ACC112 (cell line): ENCODE results near the gene GYPE.
"Not testable (repeated sequence)": the region's sequence is repeated elsewhere in the genome, so short reads cannot be mapped to it uniquely, and the experiment has no call there.

Experiments used
- H2AFZ ChIP-seq: fragments of 200-600 bp; sonication (generic); one replicate; pipeline ENCODE4 v1.6.0; 2017; ENCODE audit warnings: antibody characterized with exemption, low read length; ENCODE audit not compliant: unreplicated experiment
- H3K27ac ChIP-seq: fragments of 200-600 bp; sonication (generic); 2 replicates; pipeline ENCODE4 v1.5.1; 2014; ENCODE audit warnings: low read depth, mild to moderate bottlenecking, antibody characterized with exemption, low read length, moderate library complexity
- H3K27me3 ChIP-seq: fragments of 200-600 bp; sonication (generic); 2 replicates; pipeline ENCODE4 v1.6.1; 2014; ENCODE audit warnings: mild to moderate bottlenecking, antibody characterized with exemption, low read length, moderate library complexity, mixed read lengths; ENCODE audit not compliant: insufficient read depth
- H3K36me3 ChIP-seq: fragments of 200-600 bp; sonication (generic); 2 replicates; pipeline ENCODE4 v1.6.1; 2016; ENCODE audit warnings: mild to moderate bottlenecking, antibody characterized with exemption, low read length, moderate library complexity, mixed read lengths; ENCODE audit not compliant: insufficient read depth
- H3K4me1 ChIP-seq: fragments of 200-600 bp; sonication (generic); one replicate; pipeline ENCODE4 v1.6.1; 2016; ENCODE audit warnings: low read length, mixed read lengths; ENCODE audit not compliant: insufficient read depth, unreplicated experiment, control insufficient read depth
- H3K4me3 ChIP-seq: fragments of 200-600 bp; sonication (generic); 2 replicates; pipeline ENCODE4 v1.5.1; 2014; ENCODE audit warnings: mild to moderate bottlenecking, low read depth, low read length
- H3K79me2 ChIP-seq: fragments of 200-600 bp; sonication (generic); one replicate; pipeline ENCODE4 v1.6.0; 2016; ENCODE audit warnings: low read length; ENCODE audit not compliant: control insufficient read depth, unreplicated experiment, insufficient read depth

The GYPE gene

GRCh38 chr4:143911528-143912417 lies 6.4 kb upstream of the GYPE start:
- not testable (repeated sequence) for H3K79me2 ChIP-seq, H3K36me3 ChIP-seq, H3K27me3 ChIP-seq, H3K4me1 ChIP-seq
- H3K27ac ChIP-seq = peak overlapping the region; percentile 16; the same call in 1 of the 2 replicates
- peak overlapping the region; percentile 95 for H2AFZ ChIP-seq
- peak overlapping the region; percentile 84 for H3K4me3 ChIP-seq

- not testable (repeated sequence) for H3K27ac ChIP-seq
These were observed 5.5 kb upstream of the GYPE start for GRCh38 chr4:143910906-143911305.

GRCh38 chr4:143907811-143908210 lies 2.5 kb upstream of the GYPE start:
- H3K79me2 ChIP-seq, H3K27me3 ChIP-seq, H3K4me1 ChIP-seq, H3K27ac ChIP-seq, H3K4me3 ChIP-seq, H3K36me3 ChIP-seq, H2AFZ ChIP-seq: not testable (repeated sequence)

More at GRCh38 chr4:143910906-143911305, 5.5 kb upstream of the GYPE start:
- H3K4me1 ChIP-seq, H3K36me3 ChIP-seq, H3K27me3 ChIP-seq, H3K79me2 ChIP-seq: not testable (repeated sequence)
- Histone ChIP-seq H2AFZ (peak overlapping the region; percentile 56), H3K4me3 (peak overlapping the region; percentile 81)

- H3K36me3 ChIP-seq, H3K27me3 ChIP-seq, H2AFZ ChIP-seq, H3K79me2 ChIP-seq, H3K4me1 ChIP-seq, H3K27ac ChIP-seq, H3K4me3 ChIP-seq: not testable (repeated sequence)
These were observed 928 bp downstream of the GYPE start for GRCh38 chr4:143904431-143904830.

GRCh38 chr4:143890323-143890722 lies 15.0 kb downstream of the GYPE start:
- H3K27ac ChIP-seq, H2AFZ ChIP-seq, H3K4me3 ChIP-seq, H3K36me3 ChIP-seq, H3K79me2 ChIP-seq, H3K27me3 ChIP-seq, H3K4me1 ChIP-seq: not testable (repeated sequence)

GRCh38 chr4:143888189-143888588 lies 17.2 kb downstream of the GYPE start:
- H3K79me2 ChIP-seq, H2AFZ ChIP-seq, H3K27ac ChIP-seq, H3K27me3 ChIP-seq, H3K4me1 ChIP-seq, H3K4me3 ChIP-seq, H3K36me3 ChIP-seq: not testable (repeated sequence)

GRCh38 chr4:143884965-143885364 lies 20.4 kb downstream of the GYPE start:
- not testable (repeated sequence) for H3K36me3 ChIP-seq, H3K27me3 ChIP-seq, H2AFZ ChIP-seq, H3K4me1 ChIP-seq, H3K4me3 ChIP-seq, H3K79me2 ChIP-seq, H3K27ac ChIP-seq

- Histone ChIP-seq H3K36me3 (no peaks in the 10 kb centered on the region), H3K27me3 (no peaks in the 10 kb centered on the region), H2AFZ (no peak overlapping the region), H3K4me1 (no peaks in the 10 kb centered on the region), H3K27ac (no peak overlapping the region), H3K4me3 (no peak overlapping the region), H3K79me2 (no peaks in the 10 kb centered on the region)
These were observed 21.8 kb downstream of the GYPE start for GRCh38 chr4:143883529-143883928.

GRCh38 chr4:143882892-143883291 lies 22.5 kb downstream of the GYPE start:
- H3K4me1 ChIP-seq = no peaks in the 10 kb centered on the region
- H3K27me3 ChIP-seq = no peaks in the 10 kb centered on the region
- H3K27ac ChIP-seq = no peak overlapping the region
- no peaks in the 10 kb centered on the region for H3K36me3 ChIP-seq
- no peak overlapping the region for H3K4me3 ChIP-seq
- H3K79me2 ChIP-seq = no peaks in the 10 kb centered on the region
- H2AFZ ChIP-seq = no peak overlapping the region

GRCh38 chr4:143879561-143879960 lies 25.8 kb downstream of the GYPE start:
- H3K27ac ChIP-seq, H3K27me3 ChIP-seq, H3K4me3 ChIP-seq, H2AFZ ChIP-seq, H3K36me3 ChIP-seq, H3K79me2 ChIP-seq, H3K4me1 ChIP-seq: not testable (repeated sequence)

- not testable (repeated sequence) for H3K27me3 ChIP-seq, H3K79me2 ChIP-seq, H3K4me3 ChIP-seq, H3K36me3 ChIP-seq, H3K4me1 ChIP-seq, H3K27ac ChIP-seq, H2AFZ ChIP-seq
These were observed 30.0 kb downstream of the GYPE start for GRCh38 chr4:143875357-143875756.
